Esophagus muscularis mucosa (tissue), 4 donors: Measurements from ENCODE around the gene UBAP1. TPM values are rescaled to one million over a fixed set of nuclear protein-coding genes. Genes with fewer than 3 reads are reported as not detected.

Experiments used
- DNase-seq: peaks from one replicate; pipeline ENCODE4 v3.0.0-alpha.2; 2017; ENCODE audit errors: extremely low spot score
- H3K27ac ChIP-seq, 4 donors: fragments of 200-600 bp; sonication (generic); replicated peaks in 1 of 4; 1 replicate in 3 of 4; 2 replicates in 1 of 4; pipeline ENCODE4 v1.5.1; 2016 to 2019; ENCODE audit warnings: mild to moderate bottlenecking in 1 of 4
- H3K27me3 ChIP-seq, 4 donors: fragments of 200-600 bp; sonication (generic); one replicate each; pipeline versions ENCODE4 v1.5.1 to v1.6.0; 2016 to 2019
- H3K36me3 ChIP-seq, 4 donors: fragments of 200-600 bp; sonication (generic); one replicate each; pipeline ENCODE4 v1.5.1; 2016 to 2019
- H3K4me1 ChIP-seq, 4 donors: fragments of 200-600 bp; sonication (generic); one replicate each; pipeline ENCODE4 v1.5.1; 2016 to 2019
- H3K4me3 ChIP-seq, 4 donors: fragments of 200-600 bp; sonication (generic); 1 replicate in 2 of 4; 2 replicates in 2 of 4; pipeline ENCODE4 v1.5.1; 2016 to 2019; ENCODE audit warnings: mild to moderate bottlenecking in 4 of 4, moderate library complexity in 1 of 4
- H3K9me3 ChIP-seq, 4 donors: fragments of 200-600 bp; sonication (generic); 1 replicate in 3 of 4; 2 replicates in 1 of 4; pipeline ENCODE4 v1.5.1; 2016 to 2019
- EP300 ChIP-seq: sonication (generic); formaldehyde crosslinking; IDR thresholded peaks from one replicate; pipeline ENCODE4 v1.6.1; 2017; ENCODE audit warnings: antibody characterized with exemption
- POLR2A ChIP-seq: fragments of 450-650 bp; IDR thresholded peaks from one replicate; pipeline ENCODE4 v1.6.1; 2017; ENCODE audit warnings: antibody characterized with exemption, moderate library complexity, mild to moderate bottlenecking, low read depth
- POLR2AphosphoS5 ChIP-seq, 2 donors: sonication (generic); formaldehyde crosslinking; IDR thresholded peaks; one replicate each; pipeline ENCODE4 v1.6.1; 2017; ENCODE audit warnings: antibody characterized with exemption in 2 of 2
- WGBS: methylation state at CpG from one replicate; pipeline ENCODE4 v1.1.5; 2018; 5-methylcytosine and 5-hydroxymethylcytosine counted together
- intact Hi-C: fragments of 100-400 bp; cut with DNase I; formaldehyde crosslinking; loops from one replicate; pipeline ENCODE4 v1.15.1; 2023
- total RNA-seq, 4 donors: library from RNA; depleted of rRNA; stranded (reverse); fragments of >200 nt; gene quantifications; one replicate each; pipeline versions ENCODE4 v1.1.0 to v1.2.1, GENCODE V29; 2016
- TF ChIP-seq, protein P1 (sequence below), 3 experiments: fragments of 200-600 bp in 2 of 3; fragments of 450-650 bp in 1 of 3; sonication (generic) in 2 of 3; IDR thresholded peaks; one replicate each; pipeline ENCODE4 v1.5.1; 2017 to 2019; ENCODE audit warnings: antibody characterized with exemption in 3 of 3, mild to moderate bottlenecking in 2 of 3, moderate library complexity in 1 of 3

Gene UBAP1
- total RNA-seq, 4 donors from 2014 or later, result 54.0 to 84.3 (median 72.6) TPM

GRCh38 chr9:34139477-34140146 is 39.2 kb upstream of the UBAP1 start:
- no peaks in the 10 kb centered on the region for H3K27me3 ChIP-seq
- WGBS, result 79% methylated on average over 5 of the region's 5 CpGs
- TF ChIP-seq, protein P1, sequence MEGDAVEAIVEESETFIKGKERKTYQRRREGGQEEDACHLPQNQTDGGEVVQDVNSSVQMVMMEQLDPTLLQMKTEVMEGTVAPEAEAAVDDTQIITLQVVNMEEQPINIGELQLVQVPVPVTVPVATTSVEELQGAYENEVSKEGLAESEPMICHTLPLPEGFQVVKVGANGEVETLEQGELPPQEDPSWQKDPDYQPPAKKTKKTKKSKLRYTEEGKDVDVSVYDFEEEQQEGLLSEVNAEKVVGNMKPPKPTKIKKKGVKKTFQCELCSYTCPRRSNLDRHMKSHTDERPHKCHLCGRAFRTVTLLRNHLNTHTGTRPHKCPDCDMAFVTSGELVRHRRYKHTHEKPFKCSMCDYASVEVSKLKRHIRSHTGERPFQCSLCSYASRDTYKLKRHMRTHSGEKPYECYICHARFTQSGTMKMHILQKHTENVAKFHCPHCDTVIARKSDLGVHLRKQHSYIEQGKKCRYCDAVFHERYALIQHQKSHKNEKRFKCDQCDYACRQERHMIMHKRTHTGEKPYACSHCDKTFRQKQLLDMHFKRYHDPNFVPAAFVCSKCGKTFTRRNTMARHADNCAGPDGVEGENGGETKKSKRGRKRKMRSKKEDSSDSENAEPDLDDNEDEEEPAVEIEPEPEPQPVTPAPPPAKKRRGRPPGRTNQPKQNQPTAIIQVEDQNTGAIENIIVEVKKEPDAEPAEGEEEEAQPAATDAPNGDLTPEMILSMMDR (IDR thresholded peaks at IDR 0.05), result peak in 2 of 3 experiments; percentile 20 to 37
- no peak for TF ChIP-seq EP300
- TF ChIP-seq POLR2AphosphoS5 (IDR thresholded peaks at IDR 0.05), result peak in 1 of 2 donors; percentile 22
- TF ChIP-seq POLR2A, result no peak
- H3K9me3 ChIP-seq, result no peaks in the 10 kb centered on the region
- no peaks in the 10 kb centered on the region for H3K36me3 ChIP-seq
- DNase-seq, result no peak
- peaks cover 0 to 9% (median 3%) of the 10 kb centered on the region in 4 donors for H3K4me1 ChIP-seq
- no peak overlapping the region for H3K27ac ChIP-seq
- intact Hi-C loops, result no loop called here
- H3K4me3 ChIP-seq, result no peak overlapping the region

DNA sequence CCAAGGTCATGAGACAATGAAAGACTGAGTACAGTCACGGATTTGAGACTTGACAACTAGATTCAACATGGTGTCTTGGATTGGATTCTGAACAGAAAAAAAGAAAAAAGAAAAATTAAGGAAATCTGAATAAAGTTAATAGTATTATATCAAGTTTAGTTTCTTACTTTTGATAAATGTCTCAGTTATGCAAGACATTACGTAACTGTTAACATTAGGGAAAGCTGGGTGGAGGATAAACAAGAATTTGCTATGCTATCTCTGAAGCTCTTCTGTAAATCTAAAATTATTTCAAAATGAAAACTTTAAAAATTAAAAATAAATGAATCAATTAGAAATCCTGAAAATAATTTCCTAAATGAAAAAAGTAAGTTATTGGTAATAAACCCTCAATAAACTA is 38.0 kb upstream of the UBAP1 start:
- no peak overlapping the region for H3K27ac ChIP-seq
- no peak for DNase-seq
- H3K36me3 ChIP-seq, result no peaks in the 10 kb centered on the region
- TF ChIP-seq POLR2A (no peak), EP300 (no peak), POLR2AphosphoS5 (IDR thresholded peaks at IDR 0.05) (no peak)
- TF ChIP-seq, protein P1 (IDR thresholded peaks at IDR 0.05), result no peak
- intact Hi-C loops, result no loop called here
- peaks cover 0 to 13% (median 3%) of the 10 kb centered on the region in 4 donors for H3K4me1 ChIP-seq
- no peaks in the 10 kb centered on the region for H3K27me3 ChIP-seq
- H3K9me3 ChIP-seq, result no peaks in the 10 kb centered on the region
- WGBS, result 69% methylated on average over 2 of the region's 2 CpGs
- no peak overlapping the region for H3K4me3 ChIP-seq

DNA sequence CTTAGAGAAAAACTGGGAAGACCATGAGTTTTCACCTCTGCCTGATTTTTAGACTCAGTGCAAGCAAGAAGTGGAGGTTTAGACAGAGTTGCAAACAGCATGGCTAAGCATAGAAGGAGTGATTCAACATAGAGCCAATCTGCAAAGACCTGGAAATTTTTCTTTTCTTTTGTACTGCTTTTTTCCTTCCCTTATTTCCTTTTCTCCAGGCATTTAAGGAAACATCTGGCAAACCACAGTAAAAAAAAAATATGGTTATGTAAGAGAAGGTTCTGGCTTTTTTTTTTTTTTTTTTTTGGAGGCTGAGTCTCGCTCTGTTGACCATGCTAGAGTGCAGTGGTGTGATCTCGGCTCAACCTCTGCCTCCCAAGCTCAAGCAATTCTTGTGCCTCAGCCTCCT is 35.7 kb upstream of the UBAP1 start:
- Histone ChIP-seq H3K27ac (no peak overlapping the region), H3K36me3 (no peaks in the 10 kb centered on the region), H3K4me3 (no peak overlapping the region), H3K27me3 (no peaks in the 10 kb centered on the region), H3K4me1 (peaks cover 0 to 13% (median 3%) of the 10 kb centered on the region in 4 donors), H3K9me3 (no peaks in the 10 kb centered on the region)
- no peak for DNase-seq
- TF ChIP-seq EP300 (no peak), POLR2A (no peak), POLR2AphosphoS5 (IDR thresholded peaks at IDR 0.05) (no peak)
- TF ChIP-seq, protein P1 (IDR thresholded peaks at IDR 0.05), result no peak
- intact Hi-C loops, result no loop called here
- WGBS, result 70% methylated on average over 2 of the region's 2 CpGs

- H3K27ac ChIP-seq, result no peak overlapping the region
- 65% methylated on average over 3 of the region's 3 CpGs for WGBS
- peaks cover 0 to 8% (median under 1%) of the 10 kb centered on the region in 4 donors for H3K4me1 ChIP-seq
- no peaks in the 10 kb centered on the region for H3K36me3 ChIP-seq
- no peaks in the 10 kb centered on the region for H3K27me3 ChIP-seq
- no peak overlapping the region for H3K4me3 ChIP-seq
- no peak for TF ChIP-seq POLR2AphosphoS5 (IDR thresholded peaks at IDR 0.05)
- TF ChIP-seq EP300, result no peak
- no peak for TF ChIP-seq POLR2A
- TF ChIP-seq, protein P1 (IDR thresholded peaks at IDR 0.05), result no peak
- intact Hi-C loops, result no loop called here
- H3K9me3 ChIP-seq, result no peaks in the 10 kb centered on the region
- no peak for DNase-seq
Measured at GRCh38 chr9:34145165-34145564, 33.7 kb upstream of the UBAP1 start.

GRCh38 chr9:34151398-34151797 is 27.4 kb upstream of the UBAP1 start:
- 93% methylated on average over 4 of the region's 4 CpGs for WGBS
- no peak for DNase-seq
- H3K4me1 ChIP-seq, result no peaks in the 10 kb centered on the region
- H3K36me3 ChIP-seq, result no peaks in the 10 kb centered on the region
- H3K27ac ChIP-seq, result no peak overlapping the region
- no peak overlapping the region for H3K4me3 ChIP-seq
- H3K27me3 ChIP-seq, result no peaks in the 10 kb centered on the region
- H3K9me3 ChIP-seq, result no peaks in the 10 kb centered on the region
- intact Hi-C loops, result no loop called here
- TF ChIP-seq POLR2AphosphoS5 (IDR thresholded peaks at IDR 0.05), result no peak
- TF ChIP-seq, protein P1 (IDR thresholded peaks at IDR 0.05), result no peak
- TF ChIP-seq POLR2A, result no peak
- no peak for TF ChIP-seq EP300
